ENCODE data around the gene CTNNA2.

The CTNNA2 gene

DNA sequence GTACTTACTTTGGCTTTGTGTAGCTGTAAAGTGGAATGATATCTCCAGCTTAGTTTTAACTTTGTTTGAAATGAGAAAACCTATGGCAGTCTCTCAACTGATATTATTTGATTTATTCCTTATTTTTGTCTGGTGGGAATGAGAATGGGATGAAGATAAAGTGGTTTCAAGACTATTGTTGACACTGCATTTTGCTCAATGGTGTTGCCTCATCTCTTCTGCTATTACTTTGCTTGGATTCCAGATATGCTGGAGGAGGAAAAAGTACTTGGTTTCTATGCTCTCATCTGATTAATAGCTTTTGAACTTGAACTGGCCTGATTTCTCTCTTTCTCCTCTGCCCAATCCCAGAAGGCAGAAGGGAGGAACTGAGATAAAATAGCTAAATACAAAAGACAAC is 198.2 kb downstream of the CTNNA2 start:
- no peak for DNase-seq (ENCODE audit: low read depth, low spot score)

DNA sequence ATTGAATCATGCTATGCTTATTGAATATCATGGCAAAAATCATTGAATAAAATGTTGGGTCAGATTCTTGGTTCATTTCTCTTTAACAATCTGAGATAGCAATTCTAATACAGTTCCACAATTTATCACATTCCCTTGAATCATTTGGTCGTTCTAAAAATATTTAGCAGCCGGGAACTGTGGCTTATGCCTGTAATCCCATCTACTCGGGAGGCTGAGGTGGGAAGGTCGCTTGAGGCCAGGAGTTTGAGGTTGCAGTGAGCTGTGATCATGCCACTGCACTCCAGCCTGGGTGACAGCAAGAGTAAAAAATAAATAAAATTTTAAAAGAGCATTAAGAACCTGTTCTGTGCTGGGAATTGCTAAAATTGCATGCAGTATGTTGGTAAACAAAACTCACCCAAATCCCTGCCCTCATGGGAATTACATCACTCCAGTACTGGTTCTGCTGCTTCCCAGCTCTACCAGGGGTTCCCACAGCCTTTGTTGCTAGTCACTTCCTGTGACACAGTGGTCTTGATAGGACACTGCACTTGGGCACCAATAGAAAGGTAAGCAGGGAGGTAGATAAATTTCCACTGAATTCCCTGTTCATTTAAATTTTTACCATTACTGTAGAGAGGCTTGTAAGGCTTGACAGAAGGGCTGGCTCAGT is 200.4 kb downstream of the CTNNA2 start:
- DNase-seq (ENCODE audit: low read depth, low spot score): no peak

- DNase-seq (ENCODE audit: low read depth, low spot score): no peak
Observed at GRCh38 chr2:79714283-79714682, 201.4 kb downstream of the CTNNA2 start.

DNA sequence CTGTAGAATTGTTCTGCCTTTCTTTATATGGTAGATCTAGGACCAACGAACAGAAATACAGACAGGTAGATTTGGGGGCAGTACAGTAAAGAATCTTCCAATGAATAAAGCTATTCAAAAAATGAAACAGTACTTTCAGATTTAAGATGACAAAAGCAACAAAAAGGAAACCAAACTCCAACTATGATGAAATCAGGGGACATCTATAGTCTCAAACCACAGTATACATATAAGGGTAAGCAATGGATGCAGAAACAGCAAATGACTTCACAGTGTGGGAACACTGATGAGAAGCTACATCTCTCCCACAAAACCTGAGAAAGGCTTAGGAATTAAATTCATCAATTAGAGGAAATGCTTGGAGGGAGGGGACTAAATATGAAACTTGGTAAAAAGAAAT is 202.5 kb downstream of the CTNNA2 start:
- DNase-seq (ENCODE audit: low read depth, low spot score): no peak

- no peak for DNase-seq (ENCODE audit: low read depth, low spot score)
Observed at GRCh38 chr2:79716266-79716665, 203.4 kb downstream of the CTNNA2 start.

DNA sequence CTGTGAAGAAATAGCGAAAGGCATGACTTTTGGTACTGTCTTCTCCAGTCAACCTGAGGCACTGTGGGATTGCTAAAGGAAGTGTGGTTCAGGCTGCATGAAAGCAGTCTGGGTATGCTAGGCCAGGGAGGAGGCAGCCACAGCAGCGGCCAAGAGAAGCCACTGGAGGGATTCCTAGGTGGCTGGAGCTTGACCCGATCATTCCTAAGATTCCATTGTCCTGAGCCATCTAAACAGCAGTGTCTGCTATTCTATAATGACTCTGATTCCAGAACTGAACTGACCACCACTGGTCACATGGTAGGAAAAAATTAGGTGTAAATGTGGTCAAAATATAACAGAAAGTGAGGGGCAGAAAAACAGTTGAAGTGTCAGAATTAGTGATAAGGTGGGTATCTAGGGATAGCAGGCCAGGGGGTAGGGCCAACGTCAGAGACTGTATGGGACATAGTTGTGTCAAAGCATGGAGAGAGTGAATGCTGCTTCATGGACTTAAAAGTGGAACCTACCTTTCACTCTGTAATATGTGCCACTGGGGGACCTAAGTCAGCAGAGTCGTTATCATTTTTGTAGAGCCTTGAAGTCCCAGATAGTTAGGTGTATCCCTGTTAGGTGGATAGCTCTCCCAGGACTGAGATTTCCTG is 204.6 kb downstream of the CTNNA2 start:
- no peak for DNase-seq (ENCODE audit: low read depth, low spot score)

DNA sequence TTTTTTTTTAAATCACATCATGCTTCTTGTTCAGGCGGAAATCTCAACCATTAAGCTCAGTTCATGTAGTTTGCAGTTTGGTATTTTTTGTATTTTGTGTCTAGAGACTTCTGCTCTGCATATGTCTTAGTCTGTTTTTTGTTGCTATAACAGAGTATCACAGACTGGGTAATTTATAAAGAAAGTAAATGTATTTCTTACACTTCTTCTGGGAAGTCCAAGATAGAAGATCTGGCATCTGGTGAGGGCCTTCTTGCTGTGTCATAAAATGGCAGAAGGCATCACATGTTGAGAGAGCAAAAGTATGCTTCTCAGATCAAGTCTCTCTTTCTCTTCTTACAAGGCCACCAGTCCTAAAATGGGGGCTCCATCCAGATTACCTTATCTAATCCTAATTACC is 208.2 kb downstream of the CTNNA2 start:
- no peak for DNase-seq (ENCODE audit: low read depth, low spot score)

GRCh38 chr2:79721966-79722365 is 209.1 kb downstream of the CTNNA2 start:
- no peak for DNase-seq (ENCODE audit: low read depth, low spot score)

DNA sequence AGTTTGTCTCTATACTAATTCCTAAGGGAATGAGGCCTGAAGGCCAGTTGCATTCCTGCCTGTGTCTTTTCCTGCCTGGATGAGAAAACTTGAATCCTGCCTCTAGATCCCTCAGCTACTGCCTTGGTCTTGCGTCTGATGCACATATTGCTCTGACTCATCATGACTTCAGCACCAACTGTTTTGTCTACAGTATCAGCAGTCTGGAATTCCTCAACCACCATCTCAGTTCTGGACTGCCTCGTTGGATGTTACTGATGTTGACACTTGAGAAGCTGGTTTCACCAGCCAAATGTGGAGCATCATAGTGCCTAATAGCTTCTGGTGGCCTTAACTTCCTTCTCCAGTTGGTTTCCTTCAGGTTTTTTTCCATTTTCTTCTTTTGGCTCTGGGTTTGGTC is 211.0 kb downstream of the CTNNA2 start:
- DNase-seq (ENCODE audit: low read depth, low spot score): no peak

DNA sequence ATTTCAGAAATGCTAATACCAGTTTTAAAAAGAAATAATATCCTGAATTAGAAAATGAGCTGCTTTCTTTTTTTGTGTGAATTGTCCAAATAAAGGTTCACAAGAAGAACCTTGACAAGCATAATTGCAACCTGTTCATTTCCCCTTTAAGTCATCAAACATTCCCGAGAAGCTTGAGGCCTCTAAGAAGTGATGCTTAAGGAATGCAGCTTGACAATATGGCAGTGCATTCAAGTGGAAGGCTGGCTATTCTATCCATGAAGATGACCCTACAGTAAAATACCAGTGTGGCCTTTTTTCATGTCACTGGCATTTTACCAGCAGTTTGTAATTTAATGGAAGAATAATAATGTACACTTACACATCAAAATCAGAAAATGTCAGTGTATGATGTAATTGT is 216.7 kb downstream of the CTNNA2 start:
- no peak for DNase-seq (ENCODE audit: low read depth, low spot score)

DNA sequence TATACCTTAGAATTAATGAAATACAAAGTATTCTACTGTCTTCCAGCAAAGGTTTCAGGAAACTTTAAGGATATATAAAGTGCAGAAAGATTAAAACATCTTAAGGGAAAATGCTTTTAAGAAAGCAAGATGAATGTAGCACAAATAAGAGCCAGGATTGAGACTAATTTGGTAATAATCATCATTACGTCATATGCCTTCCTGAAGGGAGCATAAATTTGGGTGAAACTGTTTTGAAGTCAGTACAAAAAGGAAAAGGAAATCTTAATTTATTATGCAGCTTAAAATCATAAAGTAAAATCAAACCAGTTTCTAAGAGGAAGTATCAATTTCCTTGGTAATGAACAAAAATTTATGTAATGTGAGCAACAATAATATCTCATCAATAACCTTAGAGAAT is 221.7 kb downstream of the CTNNA2 start:
- DNase-seq (ENCODE audit: low read depth, low spot score): no peak

- no peak for DNase-seq (ENCODE audit: low read depth, low spot score)
Observed at GRCh38 chr2:79740879-79741443, 228.1 kb downstream of the CTNNA2 start.

DNA sequence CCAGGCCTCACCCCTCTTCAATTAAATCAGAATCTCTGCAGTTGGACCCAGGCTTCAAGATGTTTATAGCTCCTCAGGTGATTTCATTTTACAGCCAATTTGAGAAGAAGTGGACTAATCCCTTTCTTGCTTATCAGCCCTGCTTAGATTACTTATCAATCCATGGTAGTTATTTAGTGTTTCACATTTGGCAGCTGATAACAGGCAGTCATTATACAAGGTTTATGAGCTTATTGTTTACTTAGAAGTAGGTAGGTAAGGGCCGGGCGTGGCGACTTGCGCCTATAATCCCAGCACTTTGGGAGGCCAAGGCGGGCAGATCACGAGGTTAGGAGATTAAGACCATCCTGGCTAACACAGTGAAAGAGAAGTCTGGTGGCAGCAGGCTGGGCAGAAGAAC is 237.5 kb downstream of the CTNNA2 start:
- DNase-seq (ENCODE audit: low read depth, low spot score): no peak

DNA sequence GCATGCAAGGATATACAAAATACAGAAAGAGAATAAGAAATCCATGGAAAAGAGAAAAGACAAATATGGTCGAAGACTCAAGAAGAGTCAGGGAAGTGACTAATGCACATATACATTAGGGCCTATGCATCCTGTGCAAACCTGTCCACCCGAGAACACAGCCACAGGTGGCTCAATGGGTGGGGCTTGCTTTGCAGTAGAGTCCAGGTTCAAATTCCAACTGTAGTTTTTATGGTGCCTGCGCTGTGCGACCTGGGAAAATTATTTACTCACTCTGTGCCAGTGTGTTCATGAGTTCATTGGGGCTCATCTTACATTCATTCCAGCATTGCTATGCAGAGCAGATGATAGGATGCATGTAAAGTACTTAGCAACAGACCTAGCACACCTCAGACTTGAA is 244.7 kb downstream of the CTNNA2 start:
- DNase-seq (ENCODE audit: low read depth, low spot score): no peak

DNA sequence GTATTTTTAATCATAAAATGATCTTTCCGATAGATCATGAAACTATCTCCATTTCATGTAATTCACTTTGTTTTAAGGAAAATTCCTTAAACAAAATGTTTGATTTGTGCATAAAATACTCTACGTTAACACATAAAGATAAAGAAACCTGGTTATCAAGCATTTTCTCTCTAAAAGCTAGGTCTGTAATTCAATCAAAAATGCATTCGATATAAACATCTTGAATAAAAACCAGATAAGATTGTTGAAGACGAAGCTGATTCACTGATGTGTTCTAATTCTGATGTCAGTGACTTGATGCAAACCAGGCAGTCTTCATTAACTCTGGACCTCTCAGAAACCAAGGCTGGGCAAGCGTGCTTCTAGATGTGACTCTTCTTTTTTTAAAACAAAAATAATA is 245.2 kb downstream of the CTNNA2 start:
- DNase-seq (ENCODE audit: low read depth, low spot score): no peak

- no peak for DNase-seq (ENCODE audit: low read depth, low spot score)
Observed at GRCh38 chr2:79758749-79759282, 246.0 kb downstream of the CTNNA2 start.

DNA sequence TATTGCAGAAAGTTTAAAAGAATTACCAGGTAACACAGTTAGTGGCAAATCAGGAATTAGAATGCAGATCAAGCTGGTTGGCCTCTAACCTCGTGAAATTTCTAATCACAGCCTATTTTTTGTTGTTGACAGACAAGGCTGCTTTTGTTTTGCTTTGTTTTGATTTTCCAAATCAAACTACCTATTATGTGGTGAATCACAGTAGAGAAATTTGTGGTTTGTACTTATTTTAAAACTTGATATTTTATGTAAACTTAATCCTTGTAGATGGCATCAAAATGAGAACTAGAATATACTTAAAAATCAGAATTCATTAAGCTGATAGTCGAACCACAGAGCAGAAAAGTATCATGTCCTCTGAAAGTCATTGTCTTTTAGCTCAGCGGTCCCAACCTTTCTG is 258.1 kb downstream of the CTNNA2 start:
- DNase-seq (ENCODE audit: low read depth, low spot score): no peak

- no peak for DNase-seq (ENCODE audit: low read depth, low spot score)
Observed at GRCh38 chr2:79771493-79771892, 258.6 kb downstream of the CTNNA2 start.

- no peak for DNase-seq (ENCODE audit: low read depth, low spot score)
Observed at GRCh38 chr2:79774016-79774415, 261.2 kb downstream of the CTNNA2 start.

GRCh38 chr2:79776461-79776860 is 263.6 kb downstream of the CTNNA2 start:
- DNase-seq (ENCODE audit: low read depth, low spot score): no peak

DNA sequence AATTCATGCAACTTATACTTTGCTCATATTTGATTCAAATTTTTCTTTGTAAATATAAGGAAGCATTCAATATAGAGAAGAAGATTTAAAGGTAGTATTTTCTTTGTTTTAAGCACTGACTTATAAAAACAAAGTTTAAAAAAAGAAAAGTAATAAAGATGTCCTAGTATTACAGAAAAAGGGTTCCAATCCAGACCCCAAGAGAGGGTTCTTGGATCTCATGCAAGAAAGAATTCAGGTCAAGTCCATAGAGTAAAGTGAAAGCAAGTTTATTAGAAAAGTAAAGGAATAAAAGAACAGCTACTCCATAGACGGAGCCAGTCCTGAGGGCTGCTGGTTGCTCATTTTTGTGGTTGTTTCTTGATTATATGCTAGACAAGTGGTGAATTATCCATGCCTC is 267.9 kb downstream of the CTNNA2 start:
- no peak for DNase-seq (ENCODE audit: low read depth, low spot score)

GRCh38 chr2:79782576-79783452 is 270.0 kb downstream of the CTNNA2 start:
- DNase-seq (ENCODE audit: low read depth, low spot score): no peak

All from activated naive CD8-positive, alpha-beta T cell treated with anti-CD3 and anti-CD28 coated beads, Interleukin-2, amount 50 U/mL, for 16 hours (primary cell).